Measurements from ENCODE around the gene GYG2.

DNA sequence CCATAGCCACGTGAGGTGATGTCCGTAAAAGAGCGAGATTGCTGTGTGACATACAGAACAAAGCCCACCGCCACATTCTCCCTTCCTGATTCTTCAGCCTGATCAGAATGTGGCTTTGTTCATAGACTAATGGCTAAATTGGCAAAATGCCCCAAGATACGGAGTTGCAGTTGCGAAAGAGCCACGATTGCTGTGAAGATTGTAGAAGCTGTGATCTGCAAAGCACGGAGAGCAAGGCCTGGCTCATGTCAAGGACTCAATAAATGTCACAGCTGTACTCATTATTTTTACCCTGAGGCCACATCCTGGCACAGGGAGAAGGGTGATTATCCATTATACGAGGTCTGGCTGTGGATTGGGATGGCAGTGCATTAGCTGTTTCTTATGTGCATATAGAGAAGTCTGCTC, 66.2 kb downstream of the GYG2 start:
- no peak for TF ChIP-seq CTCF (IDR thresholded peaks at IDR 0.05; ENCODE audit: low read length)
- TF ChIP-seq EZH2 (IDR thresholded peaks at IDR 0.05; ENCODE audit: borderline replicate concordance, low read length), result no peak

Data from OCI-LY1 (cell line).